Loucy (cell line): ENCODE data around the gene POU2F3.

Experiments used
- H2AFZ ChIP-seq: fragments of 200-600 bp; sonication (generic); 2 replicates; pipeline ENCODE4 v1.6.0; 2016; ENCODE audit warnings: antibody characterized with exemption, mild to moderate bottlenecking, low read length, moderate library complexity
- H3F3A ChIP-seq: fragments of 200-600 bp; 2 replicates; pipeline ENCODE4 v1.6.0; 2016; ENCODE audit warnings: antibody characterized with exemption, low read depth, mild to moderate bottlenecking
- H3K27me3 ChIP-seq: fragments of 200-600 bp; sonication (generic); 2 replicates; pipeline ENCODE4 v1.6.1; 2014; ENCODE audit warnings: low read length, mild to moderate bottlenecking; ENCODE audit not compliant: insufficient read depth, poor library complexity, severe bottlenecking
- H3K36me3 ChIP-seq: fragments of 200-600 bp; sonication (generic); 2 replicates; pipeline ENCODE4 v1.6.1; 2016; ENCODE audit warnings: low read length; ENCODE audit not compliant: insufficient read depth
- H3K4me1 ChIP-seq: fragments of 200-600 bp; sonication (generic); 2 replicates; pipeline ENCODE4 v1.5.1; 2014; ENCODE audit warnings: low read length, mild to moderate bottlenecking; ENCODE audit not compliant: insufficient read depth, poor library complexity, severe bottlenecking
- H3K4me2 ChIP-seq: fragments of 200-600 bp; sonication (generic); 2 replicates; pipeline ENCODE4 v1.6.0; 2014; ENCODE audit warnings: antibody characterized with exemption, low read length, low read depth, mild to moderate bottlenecking; ENCODE audit not compliant: poor library complexity, severe bottlenecking
- H3K4me3 ChIP-seq: fragments of 200-600 bp; sonication (generic); 2 replicates; pipeline ENCODE4 v1.5.1; 2014; ENCODE audit warnings: low read length, mild to moderate bottlenecking, mixed read lengths; ENCODE audit not compliant: poor library complexity, severe bottlenecking
- H3K79me2 ChIP-seq: fragments of 200-600 bp; sonication (generic); 2 replicates; pipeline ENCODE4 v1.6.1; 2014; ENCODE audit warnings: low read length; ENCODE audit not compliant: insufficient read depth
- H3K9ac ChIP-seq: fragments of 200-600 bp; sonication (generic); 2 replicates; pipeline ENCODE4 v1.6.0; 2014; ENCODE audit warnings: mild to moderate bottlenecking, low read depth, low read length, moderate library complexity; ENCODE audit not compliant: poor library complexity, severe bottlenecking
- H3K9me2 ChIP-seq: fragments of 200-600 bp; sonication (generic); replicated peaks from 2 replicates; pipeline ENCODE4 v1.6.1; 2016; ENCODE audit warnings: low read depth, low read length, mixed read lengths
- H3K9me3 ChIP-seq: fragments of 200-600 bp; sonication (generic); 2 replicates; pipeline ENCODE4 v1.6.1; 2014; ENCODE audit warnings: mild to moderate bottlenecking, antibody characterized with exemption, low read length, low read depth; ENCODE audit not compliant: insufficient read depth
- H4K20me1 ChIP-seq: fragments of 200-600 bp; sonication (generic); 2 replicates; pipeline ENCODE4 v1.6.0; 2014; ENCODE audit warnings: antibody characterized with exemption, low read length, mild to moderate bottlenecking; ENCODE audit not compliant: insufficient read depth, poor library complexity, severe bottlenecking
- CTCF ChIP-seq: fragments of 200-600 bp; sonication (generic); conservative IDR thresholded peaks from 2 replicates; pipeline ENCODE4 v1.5.1; 2014; ENCODE audit warnings: mild to moderate bottlenecking, antibody characterized with exemption, low read length
- EZH2phosphoT487 ChIP-seq: fragments of 200-600 bp; IDR thresholded peaks from 2 replicates; pipeline ENCODE4 v1.6.1; 2018; ENCODE audit warnings: antibody characterized with exemption, mild to moderate bottlenecking, moderate library complexity, borderline replicate concordance

POU2F3 gene

GRCh38 chr11:120354779-120355178, 114.8 kb downstream of the POU2F3 start:
- H3K79me2 ChIP-seq: no peaks in the 10 kb centered on the region
- no peaks in the 10 kb centered on the region for H3K36me3 ChIP-seq
- no peak overlapping the region for H3K9ac ChIP-seq
- no peaks in the 10 kb centered on the region for H3K9me2 ChIP-seq
- no peaks in the 10 kb centered on the region for H4K20me1 ChIP-seq
- H3K4me1 ChIP-seq: no peaks in the 10 kb centered on the region
- H3K4me2 ChIP-seq: no peak overlapping the region
- no peak overlapping the region for H2AFZ ChIP-seq
- TF ChIP-seq CTCF (no peak), EZH2phosphoT487 (no peak)
- no peak overlapping the region for H3K4me3 ChIP-seq
- H3K27me3 ChIP-seq: peaks cover 96% of the 10 kb centered on the region
- H3F3A ChIP-seq: no peaks in the 10 kb centered on the region
- H3K9me3 ChIP-seq: no peaks in the 10 kb centered on the region

GRCh38 chr11:120357620-120358019, 117.7 kb downstream of the POU2F3 start:
- H3K27me3 ChIP-seq: peaks cover 87% of the 10 kb centered on the region
- H4K20me1 ChIP-seq: no peaks in the 10 kb centered on the region
- no peak overlapping the region for H2AFZ ChIP-seq
- H3K36me3 ChIP-seq: no peaks in the 10 kb centered on the region
- H3K79me2 ChIP-seq: no peaks in the 10 kb centered on the region
- H3K4me2 ChIP-seq: no peak overlapping the region
- H3K9me2 ChIP-seq: no peaks in the 10 kb centered on the region
- no peaks in the 10 kb centered on the region for H3F3A ChIP-seq
- H3K4me3 ChIP-seq: no peak overlapping the region
- H3K9ac ChIP-seq: no peak overlapping the region
- H3K9me3 ChIP-seq: no peaks in the 10 kb centered on the region
- no peaks in the 10 kb centered on the region for H3K4me1 ChIP-seq
- no peak for TF ChIP-seq EZH2phosphoT487
- TF ChIP-seq CTCF: no peak

GRCh38 chr11:120358729-120359128, 118.8 kb downstream of the POU2F3 start:
- TF ChIP-seq EZH2phosphoT487 (no peak), CTCF (no peak)
- Histone ChIP-seq H3K4me1 (no peaks in the 10 kb centered on the region), H3K36me3 (no peaks in the 10 kb centered on the region), H3K9me3 (no peaks in the 10 kb centered on the region), H3F3A (no peaks in the 10 kb centered on the region), H3K4me3 (no peak overlapping the region), H3K27me3 (peaks cover 79% of the 10 kb centered on the region), H3K4me2 (no peak overlapping the region), H4K20me1 (no peaks in the 10 kb centered on the region), H2AFZ (no peak overlapping the region), H3K79me2 (no peaks in the 10 kb centered on the region), H3K9ac (no peak overlapping the region), H3K9me2 (no peaks in the 10 kb centered on the region)
